ENCODE data around the gene OR13G1.

DNA sequence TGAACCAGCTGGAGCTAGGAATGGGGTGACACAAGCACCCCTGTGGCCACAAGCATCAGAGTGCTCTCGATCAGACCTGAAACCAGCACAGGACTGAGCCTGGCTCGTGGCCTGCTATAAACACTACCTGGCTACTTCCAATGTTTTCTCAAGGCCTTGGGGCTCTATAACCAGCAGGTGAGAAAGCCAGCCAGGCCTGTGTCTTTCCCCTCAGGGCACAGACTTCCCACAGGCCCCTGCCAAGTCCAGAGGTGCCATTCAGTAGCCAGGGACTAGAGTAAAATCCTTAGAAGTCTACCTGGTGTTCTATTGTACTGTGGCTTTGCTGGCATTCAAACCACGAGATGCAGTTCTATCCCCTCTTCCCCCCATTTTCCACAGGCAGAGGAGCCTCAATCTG is 51.6 kb downstream of the OR13G1 start:
- TF ChIP-seq, protein P1, sequence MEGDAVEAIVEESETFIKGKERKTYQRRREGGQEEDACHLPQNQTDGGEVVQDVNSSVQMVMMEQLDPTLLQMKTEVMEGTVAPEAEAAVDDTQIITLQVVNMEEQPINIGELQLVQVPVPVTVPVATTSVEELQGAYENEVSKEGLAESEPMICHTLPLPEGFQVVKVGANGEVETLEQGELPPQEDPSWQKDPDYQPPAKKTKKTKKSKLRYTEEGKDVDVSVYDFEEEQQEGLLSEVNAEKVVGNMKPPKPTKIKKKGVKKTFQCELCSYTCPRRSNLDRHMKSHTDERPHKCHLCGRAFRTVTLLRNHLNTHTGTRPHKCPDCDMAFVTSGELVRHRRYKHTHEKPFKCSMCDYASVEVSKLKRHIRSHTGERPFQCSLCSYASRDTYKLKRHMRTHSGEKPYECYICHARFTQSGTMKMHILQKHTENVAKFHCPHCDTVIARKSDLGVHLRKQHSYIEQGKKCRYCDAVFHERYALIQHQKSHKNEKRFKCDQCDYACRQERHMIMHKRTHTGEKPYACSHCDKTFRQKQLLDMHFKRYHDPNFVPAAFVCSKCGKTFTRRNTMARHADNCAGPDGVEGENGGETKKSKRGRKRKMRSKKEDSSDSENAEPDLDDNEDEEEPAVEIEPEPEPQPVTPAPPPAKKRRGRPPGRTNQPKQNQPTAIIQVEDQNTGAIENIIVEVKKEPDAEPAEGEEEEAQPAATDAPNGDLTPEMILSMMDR (IDR thresholded peaks at IDR 0.05) = no peak
- no peak for TF ChIP-seq POLR2A (IDR thresholded peaks at IDR 0.05)
